CD4-positive, alpha-beta T cell treated with Interferon alpha-2 for 1 hour (primary cell): ENCODE data around the gene CERS6.

ENCODE experiments used
- DNase-seq, 2 donors: peaks; one replicate each; pipeline ENCODE4 v3.0.0-alpha.2; 2020 to 2022

Gene CERS6

DNA sequence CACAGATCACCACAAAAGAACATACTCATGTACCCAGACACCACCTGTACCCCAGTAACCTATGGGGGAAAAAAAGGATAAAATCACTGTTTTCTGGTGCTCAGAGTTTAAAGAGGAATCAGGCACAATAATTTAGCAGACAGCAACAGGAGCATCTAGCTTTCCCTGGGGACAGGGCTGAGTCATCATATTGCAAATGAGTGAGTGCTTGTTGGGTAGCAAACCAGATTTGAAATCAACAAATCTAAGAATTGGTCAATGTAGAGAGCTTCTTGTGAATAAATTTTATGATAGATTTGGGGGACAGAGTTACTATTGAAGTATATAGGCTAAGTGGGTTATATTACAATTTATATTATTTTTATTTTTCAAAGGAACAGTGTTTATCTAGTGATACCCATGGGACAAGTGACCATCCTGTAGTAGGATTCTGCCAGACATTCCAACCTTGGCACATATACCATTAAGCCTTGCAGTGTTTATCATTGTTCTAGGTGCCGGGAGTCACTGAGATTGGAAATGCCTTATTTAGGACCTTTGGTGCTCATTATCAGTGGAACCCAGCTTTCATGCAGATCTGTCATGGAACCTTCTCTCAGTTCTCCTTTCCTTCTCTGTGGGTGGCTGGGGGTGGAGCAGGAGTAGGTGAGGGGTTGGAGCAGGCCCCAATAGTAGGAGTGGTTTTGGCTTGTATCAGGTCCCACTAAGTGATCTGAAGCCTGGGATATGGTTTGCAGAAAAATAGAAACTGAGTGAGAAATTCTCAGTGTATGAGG lies 117.2 kb downstream of the CERS6 start:
- no peak for DNase-seq

DNA sequence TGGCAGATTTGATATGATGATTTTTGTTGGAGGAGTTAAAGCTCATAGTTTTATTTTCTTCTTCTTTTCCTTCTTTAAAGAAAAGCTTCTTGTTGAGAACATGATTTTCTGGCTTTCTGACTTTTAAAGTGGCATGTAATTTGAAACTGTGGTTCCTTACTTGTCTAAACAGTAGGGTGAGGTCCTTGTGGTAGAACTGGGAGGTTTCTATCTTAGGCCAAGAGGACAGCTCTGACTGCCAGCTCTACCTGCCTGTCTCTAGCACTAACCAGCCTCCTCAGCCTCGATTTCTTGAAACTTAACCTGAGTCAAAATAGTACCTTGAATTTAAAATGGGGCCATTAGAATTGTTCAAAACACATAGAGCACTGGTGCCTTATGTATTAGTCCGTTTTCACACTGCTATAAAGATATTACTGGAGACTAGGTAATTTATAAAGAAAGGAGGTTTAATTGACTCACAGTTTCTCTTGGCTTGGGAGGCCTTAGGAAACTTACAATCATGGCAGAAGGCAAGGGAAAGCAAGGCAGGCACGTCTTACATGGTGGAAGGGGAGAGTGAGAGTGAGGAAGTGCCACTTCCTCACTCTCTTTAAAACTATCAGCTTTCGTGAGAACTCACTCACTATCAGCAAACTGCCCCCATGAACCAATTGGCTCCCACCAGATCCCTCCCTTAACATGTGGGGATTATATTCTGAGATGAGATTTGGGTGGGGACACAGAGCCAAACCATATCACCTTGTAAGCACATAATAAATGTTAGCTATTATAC lies 119.0 kb downstream of the CERS6 start:
- DNase-seq, result no peak

DNA sequence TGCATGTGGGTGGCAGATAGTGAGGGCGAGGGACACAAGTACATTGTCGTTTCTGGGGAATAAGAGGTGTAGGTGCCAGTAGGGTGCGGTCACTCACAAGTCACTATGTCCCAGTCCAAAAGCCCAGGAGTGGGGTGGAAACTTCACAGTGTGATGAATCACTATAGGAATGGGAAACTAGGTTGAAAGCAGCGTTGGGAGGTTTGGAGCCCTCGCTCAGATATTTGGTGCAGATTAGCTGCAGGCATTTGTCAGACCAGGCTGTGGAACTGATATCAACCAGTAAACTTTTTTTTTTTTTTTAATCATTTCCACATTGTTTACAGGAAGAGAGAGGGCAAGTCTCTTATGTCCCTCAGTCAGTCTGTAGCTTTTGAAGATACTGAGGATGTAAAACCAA lies 121.8 kb downstream of the CERS6 start:
- DNase-seq, result no peak

DNA sequence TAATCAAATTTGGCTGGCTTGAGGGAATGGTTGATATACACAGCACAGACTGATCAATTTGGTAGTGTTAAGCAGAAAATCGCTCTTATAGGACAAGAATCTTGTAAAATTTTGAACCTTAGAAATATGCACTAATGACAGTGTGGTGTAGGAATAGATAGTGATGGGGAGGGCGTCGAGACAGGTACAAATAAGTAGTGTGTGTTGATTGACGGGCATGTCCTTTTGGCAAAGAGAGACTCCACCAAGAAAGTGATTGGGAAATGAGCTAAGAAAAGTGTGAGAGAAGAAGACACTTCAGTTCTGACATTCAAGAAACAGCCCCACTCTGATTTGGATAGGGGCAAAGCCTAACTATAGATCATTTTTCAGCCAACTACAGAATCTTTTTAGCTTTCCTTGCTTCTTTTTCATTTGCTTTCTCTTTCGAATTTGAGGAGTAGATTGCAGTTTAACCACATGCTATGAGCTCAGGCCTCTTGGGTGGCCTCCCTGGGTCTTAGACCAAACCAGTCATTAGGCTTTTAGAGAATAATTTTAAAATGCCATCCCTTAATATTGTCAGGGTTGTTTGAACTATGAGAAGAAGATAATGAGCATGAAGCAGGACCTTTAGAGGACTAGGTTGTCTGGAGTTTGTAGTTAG lies 127.1 kb downstream of the CERS6 start:
- peak in 1 of 2 donors; percentile 17 for DNase-seq

DNA sequence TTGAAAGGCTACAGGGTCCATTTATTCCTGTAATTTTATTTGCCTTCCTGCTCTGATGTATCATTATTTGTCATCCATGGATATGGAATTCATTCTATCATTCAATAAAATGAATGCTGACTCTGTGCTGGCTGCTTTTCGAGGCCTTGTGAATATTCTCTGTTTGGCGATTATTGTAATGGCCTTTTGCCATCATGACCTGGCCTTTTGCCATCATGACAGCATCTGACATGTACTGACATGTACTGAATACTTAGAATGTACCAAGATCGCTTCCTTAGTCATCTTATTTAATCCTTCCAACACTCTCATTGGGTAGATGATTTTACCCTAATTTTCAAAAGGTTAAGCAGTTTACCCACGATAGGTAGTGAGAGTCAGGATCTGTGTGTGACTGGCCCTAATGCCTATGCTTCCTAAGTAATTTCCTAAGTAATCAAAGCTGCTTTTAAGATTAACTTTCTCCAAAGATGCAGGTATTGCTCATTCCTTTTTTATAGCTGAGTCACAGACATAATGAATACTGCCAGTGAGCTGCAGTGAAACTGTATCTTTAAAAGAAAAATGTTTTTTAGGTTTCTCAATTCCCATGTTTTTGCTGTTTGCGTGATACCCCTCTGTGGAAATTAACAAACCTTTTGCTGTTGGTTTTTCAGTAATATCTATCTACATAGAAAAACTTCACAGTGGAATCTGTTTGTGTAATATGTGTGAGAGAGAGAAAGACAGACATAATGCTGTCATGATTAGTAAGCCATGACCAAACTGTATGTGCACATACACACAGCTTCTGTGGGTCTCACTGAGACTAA lies 127.8 kb downstream of the CERS6 start:
- DNase-seq, result no peak

DNA sequence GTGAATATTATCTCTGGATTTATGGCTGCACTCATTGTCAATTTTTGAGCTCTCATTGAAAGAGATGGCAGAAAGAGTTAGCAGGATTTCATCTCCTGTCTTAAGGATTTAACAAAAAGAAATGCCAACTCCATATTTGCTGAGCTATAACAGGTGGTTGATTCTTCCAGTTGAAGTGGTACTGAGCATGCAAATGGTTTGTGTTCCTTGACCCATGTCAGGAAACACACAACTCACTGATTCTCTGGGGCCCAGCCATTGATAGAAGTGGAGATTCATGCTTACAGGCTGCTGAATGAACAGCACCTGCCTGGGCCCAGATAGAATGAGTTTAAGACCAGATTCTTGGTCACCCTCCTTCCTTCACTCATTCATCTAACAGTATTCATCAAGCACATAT lies 128.8 kb downstream of the CERS6 start:
- no peak for DNase-seq

DNA sequence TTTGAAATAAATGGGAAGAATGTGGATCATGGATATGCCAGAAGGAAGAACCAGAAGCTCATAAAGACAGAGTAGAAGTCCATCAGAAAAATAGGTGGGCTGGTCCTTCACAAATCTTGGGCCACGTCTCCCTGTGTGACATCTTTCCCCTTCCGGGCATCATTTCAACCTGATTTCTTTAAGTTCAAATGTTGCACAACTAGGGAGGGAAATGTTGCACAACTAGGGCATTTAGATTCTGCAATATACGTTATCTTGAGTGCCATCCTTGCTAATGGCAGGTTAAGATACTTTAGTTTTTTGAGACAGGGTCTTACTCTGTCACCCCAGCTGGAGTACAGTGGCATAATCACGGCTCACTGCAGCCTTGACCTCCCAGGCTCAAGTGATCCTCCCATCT lies 129.6 kb downstream of the CERS6 start:
- no peak for DNase-seq

DNA sequence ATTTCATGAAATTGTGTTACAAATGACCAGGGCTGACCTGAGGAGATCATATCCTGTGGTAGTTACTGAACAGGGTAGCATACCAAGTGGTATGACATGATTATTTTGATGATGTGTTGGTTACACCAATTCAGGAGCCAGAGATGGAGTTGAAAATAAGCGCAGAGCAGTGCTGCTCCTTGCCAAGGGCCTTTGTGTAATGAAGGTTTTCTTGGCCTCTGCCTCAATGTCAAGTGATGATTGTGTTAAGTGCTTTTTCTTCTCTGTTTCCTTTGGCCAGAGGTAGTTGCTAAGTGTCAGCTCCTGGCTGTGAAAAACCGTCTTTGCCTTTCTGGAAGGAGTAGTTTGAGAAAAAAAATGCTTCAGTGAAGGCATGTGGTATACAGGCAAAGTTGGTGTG lies 131.2 kb downstream of the CERS6 start:
- no peak for DNase-seq

DNA sequence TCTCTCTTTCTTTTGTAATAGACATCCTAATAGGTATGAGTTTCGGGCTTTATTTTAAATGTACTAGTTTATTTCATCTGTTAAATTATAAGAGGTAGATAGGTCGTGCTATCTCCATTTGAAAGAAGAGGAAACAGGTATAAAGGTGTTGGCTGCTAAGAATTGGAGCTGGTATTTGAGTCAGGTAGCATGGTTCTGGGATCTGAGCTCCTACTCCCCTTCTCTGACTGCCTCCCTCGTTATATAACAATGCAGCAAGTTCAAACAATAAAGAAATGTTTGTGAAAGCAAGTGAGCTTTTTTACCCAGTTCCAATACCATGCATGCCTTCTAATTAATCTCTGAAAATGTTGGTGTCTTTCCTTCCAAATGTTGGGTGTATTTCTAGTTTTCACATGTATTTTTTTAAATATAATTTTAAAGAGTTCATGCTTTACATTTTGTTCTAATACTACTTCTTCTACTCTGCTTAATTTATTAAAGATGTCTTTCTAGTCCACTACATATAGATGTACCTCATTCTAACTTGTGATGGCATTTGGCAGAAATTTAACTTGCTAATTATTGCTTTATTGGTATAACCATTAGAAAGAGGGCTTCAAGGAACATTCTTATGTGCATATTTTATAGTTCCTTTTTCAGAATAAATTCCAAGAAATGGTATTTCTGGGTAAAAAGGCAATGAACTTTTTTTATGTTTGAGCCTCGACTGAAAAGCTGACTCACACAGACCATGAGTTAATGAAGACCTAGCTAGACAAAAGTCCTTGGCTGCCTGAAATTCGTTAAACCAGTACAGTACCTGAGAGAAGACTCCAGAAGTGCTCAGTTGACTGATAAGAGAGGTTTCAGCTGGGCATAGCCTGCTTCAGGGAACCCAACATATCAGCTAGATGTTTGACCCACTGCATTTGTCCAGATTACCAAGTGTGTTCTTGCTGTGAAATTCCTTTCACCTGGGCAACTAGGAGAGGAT lies 133.5 kb downstream of the CERS6 start:
- no peak for DNase-seq

DNA sequence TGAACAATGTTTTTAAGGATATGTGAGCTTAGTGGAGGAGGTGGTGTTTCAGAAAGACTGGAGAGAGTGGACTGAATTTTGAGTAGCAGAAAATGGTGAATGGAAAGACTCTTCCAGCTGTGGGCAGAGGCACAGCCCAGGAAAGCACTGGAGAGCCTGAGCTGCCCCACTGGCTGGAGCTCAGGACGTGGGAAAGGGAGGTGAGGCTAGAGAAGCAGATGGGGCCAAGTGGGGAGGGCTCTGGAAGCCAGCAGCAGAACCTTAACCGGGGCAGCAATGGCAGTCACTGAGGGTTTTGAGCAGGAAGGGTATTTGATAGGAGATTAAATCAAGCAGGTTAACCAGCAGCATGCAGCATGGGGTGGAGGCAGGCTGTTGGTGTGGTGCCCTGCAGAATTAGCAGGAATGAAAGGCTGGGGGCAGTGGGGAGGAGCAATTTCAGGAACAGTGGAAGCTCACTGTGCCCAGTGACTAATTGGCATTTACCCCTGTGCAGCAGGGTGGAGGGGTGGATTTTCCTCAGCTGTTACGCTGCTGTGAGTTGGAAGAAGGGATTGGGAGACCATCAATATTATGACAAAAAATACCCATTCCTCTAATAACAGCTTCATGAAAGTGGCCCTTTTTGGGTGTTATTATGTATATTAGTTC lies 136.2 kb downstream of the CERS6 start:
- no peak for DNase-seq

DNA sequence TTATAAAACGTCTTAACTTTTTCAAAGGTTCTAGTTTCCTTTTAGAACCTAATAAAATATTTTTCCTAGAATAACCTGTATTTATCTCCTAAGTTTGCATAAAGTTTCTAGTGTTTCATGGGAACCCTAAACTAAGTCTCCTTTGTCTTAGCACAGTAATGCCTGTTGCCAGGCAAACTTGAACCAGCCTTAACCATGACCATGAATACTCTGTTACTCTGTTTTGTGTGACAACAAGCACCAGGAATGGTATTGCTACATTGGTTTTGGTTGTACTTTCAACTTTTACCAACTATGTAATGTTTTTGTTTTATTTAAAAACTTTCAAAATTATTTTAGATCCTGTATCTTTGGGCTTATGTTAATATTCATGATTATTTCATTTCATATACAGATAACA lies 137.6 kb downstream of the CERS6 start:
- no peak for DNase-seq

DNA sequence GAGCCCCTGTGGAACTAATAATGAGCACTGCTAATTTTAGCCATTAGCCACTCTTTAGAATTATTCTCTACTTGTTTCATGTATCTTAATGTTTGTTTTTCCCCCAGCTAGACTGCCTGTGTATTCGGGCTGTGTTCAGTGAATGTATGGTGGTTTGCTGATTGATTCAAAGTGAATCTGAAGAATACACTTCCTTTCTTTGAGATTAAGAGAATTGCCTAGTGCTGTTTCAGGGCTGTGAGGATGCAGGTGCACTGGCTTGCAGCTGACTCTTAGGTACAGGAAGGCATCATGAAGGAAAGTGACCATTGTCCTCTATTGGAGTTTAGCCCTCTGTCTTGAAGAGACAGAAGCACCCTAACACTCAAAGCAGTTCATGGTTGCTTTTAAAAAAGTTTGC lies 138.7 kb downstream of the CERS6 start:
- no peak for DNase-seq

DNA sequence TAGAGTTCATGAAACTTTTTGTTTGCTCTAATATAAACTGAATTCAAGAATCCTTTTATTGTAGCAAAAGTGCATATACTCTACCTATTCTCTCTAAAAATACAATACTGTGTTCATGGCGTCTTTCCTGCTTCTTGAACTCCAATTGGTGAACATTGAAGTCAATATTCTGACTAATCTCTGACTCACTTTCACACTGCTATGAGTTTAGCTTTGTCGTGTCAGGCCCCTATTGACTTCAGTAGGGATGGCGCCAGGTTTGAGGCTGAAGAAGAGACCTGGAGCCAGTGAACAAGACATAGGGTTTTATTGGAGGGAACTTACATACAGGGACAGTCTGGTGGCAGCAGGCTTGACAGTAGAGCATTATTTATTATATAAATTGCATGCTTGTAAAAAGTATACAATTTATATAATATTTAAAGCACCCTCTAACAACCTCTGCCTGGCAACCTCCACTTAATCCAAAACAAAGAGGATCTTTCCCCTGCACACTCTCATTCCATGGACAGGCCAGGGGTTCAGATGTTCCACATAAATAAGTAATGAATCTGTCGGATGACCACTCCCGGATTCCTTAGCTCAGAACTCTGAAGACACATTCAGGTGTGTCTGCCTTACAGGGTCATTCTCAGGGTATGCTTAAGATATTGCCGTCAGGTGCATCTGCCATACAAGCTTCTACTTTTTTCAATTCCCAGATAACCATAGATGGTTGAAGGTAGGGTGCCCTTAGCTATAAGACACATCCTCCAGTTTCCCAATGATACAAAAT lies 141.0 kb downstream of the CERS6 start:
- no peak for DNase-seq

DNA sequence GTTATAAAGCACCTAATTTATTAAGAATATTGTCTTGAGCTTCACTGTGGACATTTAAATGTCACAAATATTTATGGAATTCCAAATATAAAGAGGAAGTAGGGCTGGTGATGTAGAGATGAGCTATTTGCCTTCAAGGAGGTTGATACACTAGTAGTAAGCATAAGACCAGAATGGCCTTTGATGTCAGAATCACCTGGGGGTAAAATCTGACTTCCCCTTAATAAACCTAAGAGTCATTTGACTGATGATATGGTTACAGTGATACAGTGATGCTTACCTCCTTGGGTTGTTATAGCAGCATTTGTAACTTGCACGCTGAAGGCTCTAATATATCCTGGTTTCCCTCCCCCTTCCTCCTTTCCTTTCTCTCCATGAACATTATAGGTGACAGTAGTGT lies 143.7 kb downstream of the CERS6 start:
- DNase-seq, result no peak

DNA sequence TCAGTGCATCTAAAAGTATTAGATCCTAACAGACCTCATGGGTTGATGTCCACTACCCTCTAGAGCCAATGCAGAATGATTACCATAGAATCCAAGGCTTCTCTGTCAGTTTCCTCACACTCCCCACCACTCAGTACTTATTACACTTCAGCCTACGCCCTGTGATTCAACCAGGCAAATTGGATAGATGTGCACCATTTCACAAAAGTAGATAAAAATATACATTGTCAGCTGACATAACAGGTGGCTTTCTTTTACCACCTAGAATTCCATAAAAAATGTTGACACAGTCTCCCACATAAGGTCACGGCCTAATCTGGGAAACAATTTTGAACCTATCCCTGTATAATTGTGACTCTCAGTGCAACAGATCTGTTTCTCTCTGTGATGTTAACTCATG lies 144.9 kb downstream of the CERS6 start:
- no peak for DNase-seq

DNA sequence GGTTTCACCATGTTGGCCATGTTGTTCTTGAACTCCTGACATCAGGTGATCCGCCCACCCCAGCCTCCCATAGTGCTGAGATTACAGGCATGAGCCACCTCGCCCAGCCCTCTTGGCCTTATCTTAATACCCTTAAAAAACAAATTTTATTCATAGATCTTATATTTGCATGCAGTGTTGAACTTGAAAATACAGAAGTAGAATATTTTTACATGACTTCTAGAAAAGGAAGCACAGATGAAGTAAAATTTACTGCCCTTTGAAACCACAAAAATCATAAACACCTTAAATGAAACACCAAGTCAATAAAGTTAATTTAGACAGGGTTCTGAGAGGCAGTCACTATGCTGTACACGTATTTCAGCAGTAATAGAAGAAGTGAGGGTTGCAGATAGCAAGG lies 145.7 kb downstream of the CERS6 start:
- no peak for DNase-seq

DNA sequence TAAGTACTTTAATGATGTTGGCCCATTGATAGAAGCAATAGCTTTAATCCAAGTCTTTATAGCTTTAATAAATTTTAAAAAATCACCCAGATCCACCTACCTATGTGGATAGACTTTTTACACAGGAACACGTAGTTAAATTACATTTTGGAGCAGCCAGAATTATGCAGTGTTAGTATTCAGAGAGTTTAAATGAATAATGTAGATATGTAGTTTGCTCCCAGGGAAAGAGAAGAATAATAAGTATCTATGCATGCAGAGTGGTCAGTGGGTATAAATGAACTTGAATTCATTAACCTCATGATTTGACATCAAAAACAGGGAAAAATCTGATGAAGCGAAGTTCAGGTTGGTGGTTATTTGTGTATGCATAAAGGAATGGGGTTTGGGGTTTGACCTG lies 146.3 kb downstream of the CERS6 start:
- DNase-seq, result no peak

DNA sequence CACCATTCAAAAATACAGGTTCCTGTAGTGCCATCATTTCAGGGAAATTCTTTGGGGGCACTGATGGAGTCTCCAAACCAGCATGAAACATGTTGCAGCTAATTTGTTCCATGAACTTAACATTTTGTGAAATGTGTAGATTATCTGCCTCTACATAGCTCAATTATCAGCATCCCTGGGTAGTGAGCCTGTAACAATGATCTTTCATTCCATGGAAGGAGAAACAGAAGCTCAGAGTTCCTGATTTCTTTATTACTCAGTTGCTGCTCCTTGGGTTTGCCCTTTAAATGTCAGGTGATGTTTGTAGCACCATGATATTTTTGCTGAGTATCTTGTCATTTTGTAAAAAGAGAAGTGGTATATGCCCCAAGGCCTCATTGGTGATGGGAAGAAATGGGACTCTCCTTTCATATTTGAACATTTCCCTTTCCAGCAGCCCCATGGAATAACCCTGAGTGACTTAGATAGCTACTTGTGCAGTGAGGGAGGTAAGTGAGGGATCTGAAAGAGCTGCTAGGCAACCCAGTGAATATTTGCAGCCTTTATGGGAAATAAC lies 146.9 kb downstream of the CERS6 start:
- no peak for DNase-seq

DNA sequence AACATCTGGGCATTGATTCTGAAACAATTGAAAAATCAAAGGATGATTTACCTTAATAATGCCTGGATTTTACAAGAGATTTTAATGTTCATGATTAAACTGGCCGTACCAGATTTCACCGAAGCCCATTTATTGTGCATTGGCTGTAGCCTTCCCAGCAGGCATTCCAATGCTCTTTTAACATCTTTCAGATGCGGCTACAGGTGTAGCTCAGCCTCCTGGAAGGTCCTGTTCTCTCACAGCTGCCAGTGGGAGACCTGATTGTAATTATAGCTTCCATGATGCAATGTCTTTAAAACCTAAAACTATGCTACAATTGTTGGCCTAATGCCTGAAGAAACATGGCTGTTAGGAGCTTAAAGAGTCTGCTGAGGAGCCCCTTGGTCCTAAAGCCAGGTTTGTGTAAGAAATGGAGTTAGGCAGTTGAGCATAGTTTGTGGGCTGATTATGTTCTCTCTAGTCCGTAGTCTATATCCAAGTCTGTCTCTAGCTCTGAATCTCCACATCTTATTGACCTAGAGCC lies 147.4 kb downstream of the CERS6 start:
- no peak for DNase-seq

DNA sequence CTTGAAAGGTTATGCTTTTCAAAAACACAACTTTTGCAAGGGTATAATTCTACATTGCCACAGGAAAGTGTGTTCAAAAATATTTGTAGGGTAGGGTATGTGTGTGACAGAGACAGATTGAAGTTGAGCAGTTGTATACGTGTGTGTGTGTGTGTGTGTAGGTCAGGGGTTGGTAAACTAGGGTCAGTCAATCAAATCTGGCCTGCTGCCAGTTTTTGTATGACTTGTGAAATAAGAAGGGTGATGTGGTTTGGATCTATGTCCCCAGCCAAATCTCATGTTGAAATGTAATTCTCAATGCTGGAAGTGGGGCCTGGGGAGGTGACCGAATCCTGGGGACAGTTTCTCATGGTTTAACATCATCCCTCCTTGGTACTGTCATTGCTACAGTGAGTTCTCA lies 148.2 kb downstream of the CERS6 start:
- no peak for DNase-seq
